MM.1S (cell line): ENCODE results near the gene S100A6.

Experiments
- DNase-seq: peaks from one replicate; pipeline ENCODE4 v3.0.0-alpha.2; 2015
- H2AFZ ChIP-seq: fragments of 300-600 bp; sonication (generic); 2 replicates; pipeline ENCODE4 v1.6.0; 2016; ENCODE audit warnings: antibody characterized with exemption, low read length
- H3F3A ChIP-seq: fragments of 300-600 bp; sonication (generic); 2 replicates; pipeline ENCODE4 v1.6.1; 2016; ENCODE audit warnings: mild to moderate bottlenecking, antibody characterized with exemption, low read length, moderate library complexity, mixed read lengths; ENCODE audit not compliant: insufficient read depth
- H3K27ac ChIP-seq: fragments of 300-600 bp; sonication (generic); 2 replicates; pipeline ENCODE4 v1.5.1; 2016; ENCODE audit warnings: mild to moderate bottlenecking, low read length
- H3K27me3 ChIP-seq: fragments of 300-600 bp; sonication (generic); replicated peaks from 2 replicates; pipeline ENCODE4 v1.6.0; 2016; ENCODE audit warnings: low read length; ENCODE audit not compliant: insufficient read depth
- H3K36me3 ChIP-seq: fragments of 300-600 bp; sonication (generic); replicated peaks from 2 replicates; pipeline ENCODE4 v1.6.1; 2016; ENCODE audit warnings: mild to moderate bottlenecking, low read length, mixed read lengths; ENCODE audit not compliant: insufficient read depth
- H3K4me1 ChIP-seq: fragments of 300-600 bp; sonication (generic); 2 replicates; pipeline ENCODE4 v1.6.1; 2016; ENCODE audit warnings: low read length, mixed read lengths
- H3K4me2 ChIP-seq: fragments of 300-600 bp; sonication (generic); 2 replicates; pipeline ENCODE4 v1.6.0; 2016; ENCODE audit warnings: low read depth, low read length
- H3K4me3 ChIP-seq: fragments of 300-600 bp; sonication (generic); 2 replicates; pipeline ENCODE4 v1.5.1; 2016; ENCODE audit warnings: low read length, mixed read lengths
- H3K79me2 ChIP-seq: fragments of 300-600 bp; sonication (generic); 2 replicates; pipeline ENCODE4 v1.6.1; 2016; ENCODE audit warnings: mixed run types, low read length, mixed read lengths
- H3K9ac ChIP-seq: fragments of 300-600 bp; sonication (generic); 2 replicates; pipeline ENCODE4 v1.6.1; 2016; ENCODE audit warnings: low read length, mixed read lengths
- H3K9me2 ChIP-seq: fragments of 300-600 bp; sonication (generic); replicated peaks from 2 replicates; pipeline ENCODE4 v1.6.1; 2016; ENCODE audit warnings: mild to moderate bottlenecking, low read length, mixed read lengths; ENCODE audit not compliant: insufficient read depth
- H3K9me3 ChIP-seq: fragments of 300-600 bp; sonication (generic); replicated peaks from 2 replicates; pipeline ENCODE4 v1.6.1; 2016; ENCODE audit warnings: mild to moderate bottlenecking, low read length, mixed read lengths; ENCODE audit not compliant: insufficient read depth
- H4K20me1 ChIP-seq: fragments of 300-600 bp; sonication (generic); 2 replicates; pipeline ENCODE4 v1.6.1; 2016; ENCODE audit warnings: mild to moderate bottlenecking, low read length, moderate library complexity, mixed read lengths; ENCODE audit not compliant: insufficient read depth
- EZH2 ChIP-seq: fragments of 300-600 bp; sonication (generic); optimal IDR thresholded peaks from 2 replicates; pipeline ENCODE3; 2017; ENCODE audit warnings: low read depth, mild to moderate bottlenecking, antibody characterized with exemption, low read length, mixed read lengths
- EZH2phosphoT487 ChIP-seq: fragments of 300-600 bp; sonication (generic); IDR thresholded peaks from 2 replicates; pipeline ENCODE4 v1.6.1; 2018; ENCODE audit warnings: antibody characterized with exemption, low read length
- TF ChIP-seq, protein P1 (sequence below): fragments of 300-600 bp; sonication (generic); IDR thresholded peaks from 2 replicates; pipeline ENCODE4 v1.5.1; 2016; ENCODE audit warnings: antibody characterized with exemption, low read length, mixed read lengths

Gene S100A6

DNA sequence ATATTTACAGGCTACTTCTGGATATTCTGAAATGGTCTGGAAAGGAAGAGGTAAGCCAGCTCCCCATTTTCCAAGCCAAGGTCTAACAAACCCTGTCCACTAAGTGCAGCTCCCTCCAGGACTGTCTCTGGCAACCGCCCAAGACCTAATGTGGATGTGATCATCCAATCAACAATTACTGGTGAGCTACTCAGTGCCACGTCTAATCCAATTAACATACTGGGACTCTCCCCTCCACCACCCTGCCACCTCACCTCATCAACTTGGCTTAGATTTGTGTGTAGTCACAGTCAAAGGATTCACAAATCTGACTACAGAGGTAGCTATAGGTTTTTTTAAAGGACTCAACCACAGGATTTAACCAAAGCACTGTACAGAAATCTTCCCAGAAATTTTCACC is 49.9 kb downstream of the S100A6 start:
- Histone ChIP-seq H3F3A (no peaks in the 10 kb centered on the region), H3K4me1 (no peaks in the 10 kb centered on the region), H3K9ac (no peak overlapping the region), H3K79me2 (no peaks in the 10 kb centered on the region), H3K9me2 (no peaks in the 10 kb centered on the region), H3K36me3 (no peaks in the 10 kb centered on the region), H2AFZ (no peak overlapping the region), H4K20me1 (no peaks in the 10 kb centered on the region), H3K27ac (no peak overlapping the region), H3K4me3 (no peak overlapping the region), H3K4me2 (no peak overlapping the region), H3K27me3 (no peaks in the 10 kb centered on the region), H3K9me3 (no peaks in the 10 kb centered on the region)
- TF ChIP-seq, protein P1, sequence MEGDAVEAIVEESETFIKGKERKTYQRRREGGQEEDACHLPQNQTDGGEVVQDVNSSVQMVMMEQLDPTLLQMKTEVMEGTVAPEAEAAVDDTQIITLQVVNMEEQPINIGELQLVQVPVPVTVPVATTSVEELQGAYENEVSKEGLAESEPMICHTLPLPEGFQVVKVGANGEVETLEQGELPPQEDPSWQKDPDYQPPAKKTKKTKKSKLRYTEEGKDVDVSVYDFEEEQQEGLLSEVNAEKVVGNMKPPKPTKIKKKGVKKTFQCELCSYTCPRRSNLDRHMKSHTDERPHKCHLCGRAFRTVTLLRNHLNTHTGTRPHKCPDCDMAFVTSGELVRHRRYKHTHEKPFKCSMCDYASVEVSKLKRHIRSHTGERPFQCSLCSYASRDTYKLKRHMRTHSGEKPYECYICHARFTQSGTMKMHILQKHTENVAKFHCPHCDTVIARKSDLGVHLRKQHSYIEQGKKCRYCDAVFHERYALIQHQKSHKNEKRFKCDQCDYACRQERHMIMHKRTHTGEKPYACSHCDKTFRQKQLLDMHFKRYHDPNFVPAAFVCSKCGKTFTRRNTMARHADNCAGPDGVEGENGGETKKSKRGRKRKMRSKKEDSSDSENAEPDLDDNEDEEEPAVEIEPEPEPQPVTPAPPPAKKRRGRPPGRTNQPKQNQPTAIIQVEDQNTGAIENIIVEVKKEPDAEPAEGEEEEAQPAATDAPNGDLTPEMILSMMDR: no peak
- TF ChIP-seq EZH2 (no peak), EZH2phosphoT487 (no peak)
- no peak for DNase-seq
